Astrocyte of the cerebellum (primary cell): Measurements from ENCODE around the gene SPECC1L.

Experiments
- DNase-seq: peaks from one replicate; pipeline ENCODE4 v3.0.0-alpha.2; 2011; ENCODE audit warnings: low read depth
- H3K4me3 ChIP-seq: 2 replicates; pipeline ENCODE4 v1.5.1; 2011; ENCODE audit warnings: mild to moderate bottlenecking, low read depth, low read length, moderate library complexity
- CTCF ChIP-seq: IDR thresholded peaks from 2 replicates; pipeline ENCODE4 v1.5.1; 2012; ENCODE audit warnings: low read length, low read depth, moderate library complexity, mild to moderate bottlenecking; ENCODE audit errors: missing control alignments
- in situ Hi-C: cut with HindIII; loops from 2 replicates; pipeline ENCODE4 v1.10.0; 2017; ENCODE audit warnings: low sequenced_read_pairs

Gene SPECC1L

DNA sequence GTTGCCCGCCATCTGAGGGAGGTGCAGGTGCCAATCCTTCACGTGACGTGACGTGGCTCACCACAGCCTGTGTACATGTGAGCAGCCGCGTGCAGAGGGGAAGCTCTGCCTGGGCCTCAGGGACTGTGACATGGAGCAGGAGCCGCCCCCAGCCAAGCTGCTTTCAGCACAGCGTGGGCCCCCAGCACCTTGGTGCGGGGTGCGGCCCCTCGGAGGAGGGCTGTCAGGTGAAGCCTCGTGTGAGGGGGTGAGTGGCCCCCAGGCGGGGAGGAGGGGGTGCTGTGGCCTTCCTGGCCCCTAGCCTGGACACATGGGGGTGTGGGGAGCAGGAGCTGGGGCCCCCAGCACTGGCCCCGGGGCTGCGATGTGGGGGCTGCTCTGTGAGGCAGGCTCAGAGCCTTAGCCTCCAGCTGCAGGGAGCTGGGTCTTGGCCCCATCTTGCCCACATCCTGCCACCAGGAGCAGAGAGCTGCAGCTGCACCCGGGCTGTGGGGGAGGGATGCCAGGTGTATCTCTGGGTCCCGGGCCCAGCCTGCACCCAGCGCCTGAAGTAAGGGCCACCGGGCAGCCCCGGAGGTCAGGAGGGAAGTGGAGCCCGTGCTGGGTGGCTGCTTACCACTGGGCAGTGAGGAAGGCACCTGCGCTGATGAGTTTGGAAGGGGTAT is 157.0 kb downstream of the SPECC1L start, which contains the start of gene ADORA2A:
Gene ADORA2A, plus strand, starts transcription at position 100 of the 665 bp plus-strand sequence. CDS start 5,806 bp downstream, outside the sequence.
- no peak for TF ChIP-seq CTCF
- DNase-seq = no peak
- H3K4me3 ChIP-seq = no peak within 1 kb of the TSS
- in situ Hi-C loops = no loop called here

- in situ Hi-C loops = no loop called here
- DNase-seq = no peak
- no peak for TF ChIP-seq CTCF
- H3K4me3 ChIP-seq = no peak overlapping the region
Observed at GRCh38 chr22:24428751-24429410, 158.2 kb downstream of the SPECC1L start.

GRCh38 chr22:24429411-24430365 is 159.1 kb downstream of the SPECC1L start:
- H3K4me3 ChIP-seq = no peak overlapping the region
- no peak for TF ChIP-seq CTCF
- DNase-seq = no peak
- in situ Hi-C loops = no loop called here

- TF ChIP-seq CTCF = no peak
- in situ Hi-C loops = no loop called here
- DNase-seq = no peak
- H3K4me3 ChIP-seq = no peak overlapping the region
Observed at GRCh38 chr22:24430431-24431308, 160.0 kb downstream of the SPECC1L start.

- H3K4me3 ChIP-seq = no peak overlapping the region
- no peak for TF ChIP-seq CTCF
- in situ Hi-C loops = no loop called here
- no peak for DNase-seq
Observed at GRCh38 chr22:24431309-24432034, 160.8 kb downstream of the SPECC1L start.
